Endodermal cell (in vitro differentiated cells): ENCODE results near the gene CACHD1. TPM values are rescaled to one million over a fixed set of nuclear protein-coding genes. Genes with fewer than 3 reads are reported as not detected.

Experiments used
- DNase-seq: peaks from one replicate; pipeline ENCODE4 v3.0.0-alpha.2; 2017
- H3K27ac ChIP-seq: 2 replicates; pipeline ENCODE4 v1.5.1; 2013; ENCODE audit warnings: mild to moderate bottlenecking, low read depth, low read length, moderate library complexity
- H3K27me3 ChIP-seq: 2 replicates; pipeline ENCODE4 v1.6.1; 2013; ENCODE audit warnings: mild to moderate bottlenecking, low read length, moderate library complexity; ENCODE audit not compliant: insufficient read depth, control insufficient read depth, poor library complexity, severe bottlenecking
- H3K36me3 ChIP-seq: 2 replicates; pipeline ENCODE4 v1.7.0; 2013; ENCODE audit warnings: mild to moderate bottlenecking, low read length, moderate library complexity; ENCODE audit not compliant: control insufficient read depth, insufficient read depth
- H3K4me1 ChIP-seq: one replicate; pipeline ENCODE4 v1.7.0; 2013; ENCODE audit warnings: low read length; ENCODE audit not compliant: control insufficient read depth, insufficient read depth
- H3K4me3 ChIP-seq: 2 replicates; pipeline ENCODE4 v1.5.1; 2013; ENCODE audit warnings: mild to moderate bottlenecking, low read length, moderate library complexity
- H3K9ac ChIP-seq: 2 replicates; pipeline ENCODE4 v1.6.1; 2013; ENCODE audit warnings: mild to moderate bottlenecking, low read length, moderate library complexity; ENCODE audit not compliant: poor library complexity, severe bottlenecking; ENCODE audit errors: extremely low read depth
- H3K9me3 ChIP-seq: 2 replicates; pipeline ENCODE4 v1.6.1; 2013; ENCODE audit warnings: mild to moderate bottlenecking, low read length, moderate library complexity; ENCODE audit not compliant: control insufficient read depth
- H3K27ac Mint-ChIP-seq: 2 replicates; pipeline ENCODE4 v1.8.0; 2020; ENCODE audit warnings: mixed read lengths
- H3K27me3 Mint-ChIP-seq: 2 replicates; pipeline ENCODE4 v1.8.0; 2021; ENCODE audit warnings: mild to moderate bottlenecking, mixed read lengths; ENCODE audit not compliant: insufficient read depth
- H3K36me3 Mint-ChIP-seq: 2 replicates; pipeline ENCODE4 v1.8.0; 2020; ENCODE audit warnings: low read depth, mixed read lengths
- H3K4me1 Mint-ChIP-seq: 2 replicates; pipeline ENCODE4 v1.8.0; 2020; ENCODE audit warnings: mixed read lengths
- H3K4me3 Mint-ChIP-seq: 2 replicates; pipeline ENCODE4 v1.8.0; 2020; ENCODE audit warnings: mild to moderate bottlenecking, moderate library complexity, mixed read lengths
- H3K9me3 Mint-ChIP-seq: 2 replicates; pipeline ENCODE4 v1.8.0; 2020; ENCODE audit warnings: mild to moderate bottlenecking, mixed read lengths
- CTCF ChIP-seq: fragments of 200-600 bp; sonication (generic); conservative IDR thresholded peaks from 2 replicates; pipeline ENCODE4 v1.5.0; 2021; ENCODE audit warnings: antibody characterized with exemption, mild to moderate bottlenecking
- WGBS, 2 experiments: methylation state at CpG; one replicate each; pipeline versions ENCODE4 v1.1.5 to v1.1.7; 2013; ENCODE audit warnings: missing lambda C conversion rate in 2 of 2, mixed read lengths in 1 of 2; ENCODE audit not compliant: insufficient coverage in 1 of 2, insufficient read length in 1 of 2; 5-methylcytosine and 5-hydroxymethylcytosine counted together
- total RNA-seq, 2 donors: library from RNA; stranded (reverse); fragmentation: NEBNext Ultra II Directional in 1 of 2; extraction: Animal tissue kit (Norgen Biotek cat#: 25700) in 1 of 2; gene quantifications; 2 replicates in 1 of 2; 3 replicates in 1 of 2; pipeline ENCODE4 v1.2.1, GENCODE V29; 2021

CACHD1 gene
- total RNA-seq, 2 donors from 2014 or later = 29.2 to 40.7 TPM

- H3K27ac Mint-ChIP-seq = no peak overlapping the region
- peaks cover 15% of the 10 kb centered on the region for H3K36me3 Mint-ChIP-seq
These were observed 62.7 kb downstream of the CACHD1 start for GRCh38 chr1:64532646-64533045.

GRCh38 chr1:64535938-64536835 lies 66.3 kb downstream of the CACHD1 start:
- Mint-ChIP-seq H3K4me3 (no peak overlapping the region), H3K27me3 (no peaks in the 10 kb centered on the region), H3K9me3 (peaks cover 8% of the 10 kb centered on the region), H3K27ac (no peak overlapping the region), H3K4me1 (peaks cover 71% of the 10 kb centered on the region), H3K36me3 (peaks cover 13% of the 10 kb centered on the region)
- WGBS, 2 experiments = 94 to 95% methylated on average over 6 to 10 of the region's 10 CpGs
- Histone ChIP-seq H3K36me3 (no peaks in the 10 kb centered on the region), H3K27me3 (no peaks in the 10 kb centered on the region), H3K27ac (no peak overlapping the region), H3K9ac (no peak overlapping the region), H3K4me3 (no peak overlapping the region), H3K9me3 (no peaks in the 10 kb centered on the region), H3K4me1 (peaks cover 15% of the 10 kb centered on the region)
- DNase-seq = no peak
- no peak for TF ChIP-seq CTCF

More at GRCh38 chr1:64532646-64533045, 62.7 kb downstream of the CACHD1 start:
- Mint-ChIP-seq H3K9me3 (peaks cover 8% of the 10 kb centered on the region), H3K4me1 (peaks cover 47% of the 10 kb centered on the region), H3K4me3 (no peak overlapping the region), H3K27me3 (no peaks in the 10 kb centered on the region)
- Histone ChIP-seq H3K9me3 (no peaks in the 10 kb centered on the region), H3K36me3 (no peaks in the 10 kb centered on the region), H3K4me1 (peaks cover 9% of the 10 kb centered on the region), H3K4me3 (no peak overlapping the region), H3K27me3 (no peaks in the 10 kb centered on the region), H3K9ac (no peak overlapping the region), H3K27ac (no peak overlapping the region)
- 83 to 95% methylated on average over 1 to 2 of the region's 2 CpGs for WGBS, 2 experiments
- DNase-seq = no peak
- no peak for TF ChIP-seq CTCF

GRCh38 chr1:64536836-64537490 lies 67.0 kb downstream of the CACHD1 start:
- peaks cover 12% of the 10 kb centered on the region for H3K4me1 ChIP-seq
- H3K27me3 ChIP-seq = no peaks in the 10 kb centered on the region
- TF ChIP-seq CTCF = no peak
- no peak for DNase-seq
- H3K27ac ChIP-seq = peak overlapping the region; percentile 14
- Mint-ChIP-seq H3K27ac (peak overlapping the region; percentile 52), H3K36me3 (peaks cover 13% of the 10 kb centered on the region), H3K4me3 (no peak overlapping the region), H3K9me3 (peaks cover 8% of the 10 kb centered on the region), H3K27me3 (no peaks in the 10 kb centered on the region), H3K4me1 (peaks cover 64% of the 10 kb centered on the region)
- no peak overlapping the region for H3K9ac ChIP-seq
- H3K9me3 ChIP-seq = no peaks in the 10 kb centered on the region
- H3K36me3 ChIP-seq = no peaks in the 10 kb centered on the region
- H3K4me3 ChIP-seq = no peak overlapping the region
- 75 to 80% methylated on average over 4 to 8 of the region's 8 CpGs for WGBS, 2 experiments
